Glutamatergic neuron (in vitro differentiated cells): ENCODE results near the gene GRK6. TPM values are rescaled to one million over a fixed set of nuclear protein-coding genes. Genes with fewer than 3 reads are reported as not detected.

Experiments used
- DNase-seq: peaks from one replicate; pipeline ENCODE4 v3.0.0; 2022
- H3K27ac Mint-ChIP-seq: one replicate; pipeline ENCODE4 v1.8.0; 2020; ENCODE audit warnings: mild to moderate bottlenecking, mixed read lengths, inconsistent platforms; ENCODE audit not compliant: unreplicated experiment
- H3K27me3 Mint-ChIP-seq: one replicate; pipeline ENCODE4 v1.8.0; 2020; ENCODE audit warnings: mild to moderate bottlenecking, moderate library complexity, mixed read lengths, inconsistent platforms; ENCODE audit not compliant: unreplicated experiment
- H3K36me3 Mint-ChIP-seq: one replicate; pipeline ENCODE4 v1.8.0; 2020; ENCODE audit warnings: mild to moderate bottlenecking, mixed read lengths, inconsistent platforms; ENCODE audit not compliant: unreplicated experiment
- H3K4me1 Mint-ChIP-seq: one replicate; pipeline ENCODE4 v1.8.0; 2020; ENCODE audit warnings: mild to moderate bottlenecking, low read depth, mixed read lengths, inconsistent platforms; ENCODE audit not compliant: unreplicated experiment
- H3K4me3 Mint-ChIP-seq: one replicate; pipeline ENCODE4 v1.8.0; 2020; ENCODE audit warnings: mild to moderate bottlenecking, mixed read lengths, inconsistent platforms; ENCODE audit not compliant: unreplicated experiment
- H3K9me3 Mint-ChIP-seq: one replicate; pipeline ENCODE4 v1.8.0; 2020; ENCODE audit warnings: mild to moderate bottlenecking, moderate library complexity, mixed read lengths, inconsistent platforms; ENCODE audit not compliant: unreplicated experiment
- CTCF ChIP-seq: fragments of 200-600 bp; sonication (generic); IDR thresholded peaks from one replicate; pipeline ENCODE4 v1.5.0; 2021; ENCODE audit not compliant: partially characterized antibody, unreplicated experiment
- total RNA-seq: library from RNA; stranded (reverse); fragmentation: NEBNext Ultra II Directional; extraction: Animal tissue kit (Norgen Biotek cat#: 25700); gene quantifications from one replicate; pipeline ENCODE4 v1.2.1, GENCODE V29; 2021; ENCODE audit not compliant: unreplicated experiment

The GRK6 gene
- total RNA-seq, 1 donor from 2014 or later, result 43.9 TPM

GRCh38 chr5:177392765-177393164, 33.7 kb upstream of the GRK6 start:
- TF ChIP-seq CTCF, result no peak
- peaks cover 10% of the 10 kb centered on the region for H3K27me3 Mint-ChIP-seq
- no peak for DNase-seq

GRCh38 chr5:177393206-177393765, 33.2 kb upstream of the GRK6 start:
- DNase-seq, result no peak
- Mint-ChIP-seq H3K27me3 (peaks cover 9% of the 10 kb centered on the region), H3K4me1 (peaks cover 7% of the 10 kb centered on the region), H3K27ac (no peak overlapping the region), H3K36me3 (no peaks in the 10 kb centered on the region), H3K4me3 (no peak overlapping the region), H3K9me3 (peaks cover 3% of the 10 kb centered on the region)
- TF ChIP-seq CTCF, result no peak

More at GRCh38 chr5:177392765-177393164, 33.7 kb upstream of the GRK6 start:
- H3K4me1 Mint-ChIP-seq, result peaks cover 7% of the 10 kb centered on the region
- H3K27ac Mint-ChIP-seq, result no peak overlapping the region
- H3K36me3 Mint-ChIP-seq, result no peaks in the 10 kb centered on the region
- H3K9me3 Mint-ChIP-seq, result peaks cover 5% of the 10 kb centered on the region
- no peak overlapping the region for H3K4me3 Mint-ChIP-seq

GRCh38 chr5:177393990-177394389, 32.5 kb upstream of the GRK6 start:
- no peak for DNase-seq
- TF ChIP-seq CTCF, result no peak
- Mint-ChIP-seq H3K27ac (no peak overlapping the region), H3K4me3 (no peak overlapping the region), H3K4me1 (peaks cover 7% of the 10 kb centered on the region), H3K27me3 (peaks cover 6% of the 10 kb centered on the region), H3K9me3 (peaks cover 3% of the 10 kb centered on the region), H3K36me3 (no peaks in the 10 kb centered on the region)

- no peak for DNase-seq
- Mint-ChIP-seq H3K27ac (no peak overlapping the region), H3K27me3 (no peaks in the 10 kb centered on the region), H3K4me3 (no peak overlapping the region), H3K36me3 (no peaks in the 10 kb centered on the region), H3K4me1 (no peaks in the 10 kb centered on the region), H3K9me3 (peaks cover 3% of the 10 kb centered on the region)
- TF ChIP-seq CTCF, result no peak
These were observed 30.4 kb upstream of the GRK6 start for GRCh38 chr5:177396078-177396477.

- no peak overlapping the region for H3K4me3 Mint-ChIP-seq
- no peaks in the 10 kb centered on the region for H3K36me3 Mint-ChIP-seq
- no peak for DNase-seq
- no peaks in the 10 kb centered on the region for H3K4me1 Mint-ChIP-seq
- peaks cover 3% of the 10 kb centered on the region for H3K9me3 Mint-ChIP-seq
- TF ChIP-seq CTCF, result no peak
- H3K27ac Mint-ChIP-seq, result no peak overlapping the region
- peaks cover 2% of the 10 kb centered on the region for H3K27me3 Mint-ChIP-seq
These were observed 29.7 kb upstream of the GRK6 start for GRCh38 chr5:177396807-177397206.
